HCT116 (cell line): ENCODE data around the gene HES1. TPM values are rescaled to one million over a fixed set of nuclear protein-coding genes. Genes with fewer than 3 reads are reported as not detected.
"Not testable (repeated sequence)": the region's sequence is repeated elsewhere in the genome, so short reads cannot be mapped to it uniquely, and the experiment has no call there.

Experiments
- ATAC-seq: fragments of 200-7000 bp; cut with Tn5 transposase; 2 replicates; pipeline ENCODE4 v1.9.1; 2020; ENCODE audit warnings: mild to moderate bottlenecking, moderate library complexity
- BruUV-seq: library from RNA; stranded (reverse); fragments of 400-500 nt; replicated peaks from 2 replicates; lab custom pipeline; 2021; lab: Mats Ljungman, UMichigan
- CTCF ChIA-PET: fragments of 300-600 bp; sonication (Branson Sonifier 250); formaldehyde crosslinking; loops from one replicate; lab custom pipeline; 2021; ENCODE audit warnings: antibody characterized with exemption; lab: Charles Lee
- POLR2A ChIA-PET: fragments of 300-600, 350-600 bp; sonication (Branson Sonifier 250); formaldehyde crosslinking; loops from one replicate; lab custom pipeline; 2021; ENCODE audit warnings: antibody characterized with exemption; lab: Charles Lee
- RAD21 ChIA-PET, 2 experiments: fragments of 300-600 bp; sonication (Branson Sonifier 250); formaldehyde crosslinking; loops; one replicate each; lab custom pipeline; 2023; ENCODE audit warnings: low total read pairs in 2 of 2; ENCODE audit not compliant: uncharacterized antibody in 2 of 2, unreplicated experiment in 2 of 2, low non-redundant PET in 1 of 2; lab: Charles Lee
- DNase-seq: peaks from one replicate; pipeline ENCODE4 v3.0.0-alpha.2; 2010; ENCODE audit warnings: low read depth, low spot score
- H2AFZ ChIP-seq: fragments of 200-600 bp; shearing (Covaris generic), sonication (generic); 2 replicates; pipeline ENCODE4 v1.6.1; 2017; ENCODE audit warnings: low read depth, mixed run types, mixed read lengths, antibody characterized with exemption, low read length; ENCODE audit not compliant: poor library complexity, severe bottlenecking
- H3K27ac ChIP-seq: 2 replicates; pipeline ENCODE4 v1.5.1; 2012; ENCODE audit warnings: low read depth, low read length
- H3K27me3 ChIP-seq: fragments of 200-600 bp; sonication (generic); 2 replicates; pipeline ENCODE4 v1.6.1; 2016; ENCODE audit warnings: mixed run types, low read length, mixed read lengths; ENCODE audit not compliant: insufficient read depth
- H3K36me3 ChIP-seq, 2 experiments: fragments of 200-500 bp in 1 of 2; fragments of 200-600 bp in 1 of 2; sonication (Bioruptor generic) in 1 of 2; sonication (generic) in 1 of 2; 2 replicates each; pipeline versions ENCODE4 v1.5.1 to v1.6.1; 2014 to 2016; ENCODE audit warnings: low read length in 2 of 2, inconsistent platforms in 1 of 2, mixed read lengths in 1 of 2, mixed run types in 1 of 2; ENCODE audit not compliant: insufficient read depth in 2 of 2, control insufficient read depth in 1 of 2
- H3K4me1 ChIP-seq, 2 experiments: fragments of 200-600 bp in 1 of 2; sonication (generic) in 1 of 2; 2 replicates each; pipeline versions ENCODE4 v1.5.1 to v1.6.1; 2012 to 2017; ENCODE audit warnings: low read length in 2 of 2, inconsistent platforms in 1 of 2, mild to moderate bottlenecking in 1 of 2, mixed read lengths in 1 of 2, mixed run types in 1 of 2, moderate library complexity in 1 of 2; ENCODE audit not compliant: insufficient read depth in 2 of 2, control insufficient read depth in 1 of 2
- H3K4me2 ChIP-seq: fragments of 200-600 bp; sonication (generic); 2 replicates; pipeline ENCODE4 v1.6.1; 2017; ENCODE audit warnings: mixed run types, low read length, mixed read lengths
- H3K4me3 ChIP-seq, 2 experiments: fragments of 200-600 bp in 1 of 2; sonication (generic) in 1 of 2; replicated peaks in 1 of 2; 2 replicates each; pipeline ENCODE4 v1.5.1; 2011 to 2016; ENCODE audit warnings: low read length in 2 of 2, control low read depth in 1 of 2, low read depth in 1 of 2, mild to moderate bottlenecking in 1 of 2, mixed read lengths in 1 of 2, mixed run types in 1 of 2
- H3K79me2 ChIP-seq: fragments of 200-600 bp; sonication (generic); 2 replicates; pipeline ENCODE4 v1.6.1; 2017; ENCODE audit warnings: mild to moderate bottlenecking, mixed run types, low read length, moderate library complexity, mixed read lengths; ENCODE audit not compliant: insufficient read depth
- H3K9ac ChIP-seq: fragments of 200-600 bp; sonication (generic); 2 replicates; pipeline ENCODE4 v1.6.1; 2016; ENCODE audit warnings: low read length, mixed read lengths
- H3K9me2 ChIP-seq: fragments of 200-600 bp; sonication (generic), shearing (Covaris generic); 2 replicates; pipeline ENCODE4 v1.6.1; 2017; ENCODE audit warnings: mixed run types, mild to moderate bottlenecking, moderate library complexity; ENCODE audit not compliant: insufficient read depth
- H3K9me3 ChIP-seq, 2 experiments: fragments of 200-500 bp in 1 of 2; fragments of 200-600 bp in 1 of 2; sonication (Bioruptor generic) in 1 of 2; sonication (generic) in 1 of 2; 2 replicates each; pipeline ENCODE4 v1.6.1; 2014 to 2017; ENCODE audit warnings: low read length in 2 of 2, mixed read lengths in 2 of 2, inconsistent platforms in 1 of 2, low read depth in 1 of 2, mild to moderate bottlenecking in 1 of 2, mixed run types in 1 of 2, moderate library complexity in 1 of 2; ENCODE audit not compliant: control insufficient read depth in 1 of 2, insufficient read depth in 1 of 2
- H4K20me1 ChIP-seq: fragments of 200-600 bp; sonication (generic), shearing (Covaris generic); 2 replicates; pipeline ENCODE4 v1.6.1; 2017; ENCODE audit warnings: mixed run types, mild to moderate bottlenecking, moderate library complexity; ENCODE audit not compliant: insufficient read depth
- CBX3 ChIP-seq: IDR thresholded peaks from 2 replicates; pipeline ENCODE4 v1.6.1; 2012; ENCODE audit warnings: low read depth
- EGR1 ChIP-seq: IDR thresholded peaks from 2 replicates; pipeline ENCODE4 v1.6.1; 2012; ENCODE audit warnings: low read depth
- EZH2 ChIP-seq: fragments of 200-600 bp; sonication (generic); IDR thresholded peaks from 2 replicates; pipeline ENCODE4 v1.6.1; 2017; ENCODE audit warnings: antibody characterized with exemption, mixed run types
- EZH2phosphoT487 ChIP-seq: fragments of 200-600 bp; IDR thresholded peaks from 2 replicates; pipeline ENCODE4 v1.6.1; 2018; ENCODE audit warnings: antibody characterized with exemption, borderline replicate concordance
- POLR2A ChIP-seq: IDR thresholded peaks from 2 replicates; pipeline ENCODE4 v1.7.0; 2011; ENCODE audit warnings: borderline replicate concordance; ENCODE audit not compliant: insufficient read depth, insufficient read length; ENCODE audit errors: extremely low read depth
- POLR2AphosphoS5 ChIP-seq: IDR thresholded peaks from 2 replicates; pipeline ENCODE4 v1.6.1; 2011; ENCODE audit warnings: mild to moderate bottlenecking, low read depth, low read length, moderate library complexity
- RAD21 ChIP-seq: IDR thresholded peaks from 2 replicates; pipeline ENCODE4 v1.6.1; 2012; ENCODE audit warnings: low read depth, mild to moderate bottlenecking
- SRF ChIP-seq: IDR thresholded peaks from 2 replicates; pipeline ENCODE4 v1.6.1; 2012; ENCODE audit warnings: low read depth
- YY1 ChIP-seq: IDR thresholded peaks from 2 replicates; pipeline ENCODE4 v1.6.1; 2011; ENCODE audit warnings: low read length, low read depth, moderate library complexity, mild to moderate bottlenecking; ENCODE audit not compliant: insufficient replicate concordance; ENCODE audit errors: extremely low read depth
- ZFX ChIP-seq: fragments of 450-650 bp; IDR thresholded peaks from 2 replicates; pipeline ENCODE4 v1.6.1; 2017
- ZNF274 ChIP-seq: fragments of 200-500 bp; sonication (Bioruptor generic); IDR thresholded peaks from 2 replicates; pipeline ENCODE4 v1.6.1; 2014; ENCODE audit warnings: mild to moderate bottlenecking, low read depth, low read length, inconsistent platforms
- intact Hi-C: fragments of 100-400 bp; cut with micrococcal nuclease; formaldehyde crosslinking; loops from 2 replicates; pipeline ENCODE4 v1.10.0; 2022
- total RNA-seq: library from RNA; stranded (reverse); gene quantifications from one replicate; pipeline ENCODE4 v1.2.1, GENCODE V29; 2021; ENCODE audit not compliant: unreplicated experiment
- TF ChIP-seq, protein P1 (sequence below): IDR thresholded peaks from 2 replicates; pipeline ENCODE4 v1.6.1; 2011; ENCODE audit warnings: mild to moderate bottlenecking, low read length, moderate library complexity; ENCODE audit not compliant: insufficient replicate concordance; ENCODE audit errors: extremely low read depth
- TF ChIP-seq, protein P2 (sequence below): IDR thresholded peaks from 2 replicates; pipeline ENCODE4 v1.6.1; 2012

The HES1 gene
- total RNA-seq, 1 experiment from 2014 or later = 32.9 TPM

DNA sequence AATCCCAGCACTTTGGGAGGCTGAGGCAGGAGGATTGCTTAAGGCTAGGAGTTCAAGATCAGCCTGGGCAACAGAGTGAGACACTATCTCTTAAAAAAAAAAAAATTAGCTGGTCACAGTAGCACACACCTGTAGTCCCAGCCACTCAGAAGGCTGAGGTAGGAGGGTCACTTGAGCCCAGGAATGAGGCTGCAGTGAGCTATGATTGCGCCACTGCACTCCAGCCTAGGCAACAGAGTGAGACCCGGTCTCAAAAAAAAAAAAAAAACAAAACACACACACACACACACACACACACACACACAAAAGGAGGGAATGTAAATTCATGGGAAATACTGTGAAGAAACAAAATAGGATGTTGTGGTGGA lies 15.0 kb downstream of the HES1 start:
- H3K4me3 ChIP-seq, H3K9me2 ChIP-seq, POLR2A ChIA-PET, H3K79me2 ChIP-seq, H3K27me3 ChIP-seq, RAD21 ChIA-PET, H3K9me3 ChIP-seq, H4K20me1 ChIP-seq, H3K9ac ChIP-seq, H3K27ac ChIP-seq, H3K36me3 ChIP-seq, DNase-seq, BruUV-seq, CTCF ChIA-PET, intact Hi-C loops: not testable (repeated sequence)
- Histone ChIP-seq H2AFZ (peak overlapping the region; percentile 65), H3K4me1 (peaks cover 17 to 29% of the 10 kb centered on the region in 2 experiments), H3K4me2 (peak overlapping the region; percentile 62)
- peak; percentile 11; the same call in 1 of the 2 replicates for TF ChIP-seq CBX3
- ATAC-seq = peak; percentile 35; the same call in 1 of the 2 replicates

DNA sequence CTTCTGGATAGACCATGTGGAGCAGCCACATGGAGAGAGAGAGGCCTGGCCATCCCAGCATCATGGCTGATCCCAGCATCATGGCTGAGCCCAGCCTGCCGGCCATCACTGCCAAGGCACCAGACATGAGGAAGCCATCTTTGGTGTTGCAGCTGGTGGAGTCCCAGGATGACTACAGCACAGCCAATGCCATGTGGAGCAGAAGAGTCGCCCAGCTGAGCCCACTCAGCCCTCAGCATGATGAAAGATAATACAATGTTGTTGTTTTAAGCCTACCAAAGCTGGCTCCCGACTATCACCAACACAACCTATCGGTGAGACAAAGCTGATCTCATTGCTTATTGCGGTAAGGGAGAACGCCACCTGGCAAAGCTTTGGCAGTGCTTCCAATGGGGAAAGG lies 18.4 kb downstream of the HES1 start:
- TF ChIP-seq ZNF274 = no peak
- TF ChIP-seq, all 23 proteins: peak for 0
- DNase-seq = no peak
- no peak overlapping the region for H3K27ac ChIP-seq
- H3K9me2 ChIP-seq = no peaks in the 10 kb centered on the region
- no peak overlapping the region for H3K9ac ChIP-seq
- no peaks in the 10 kb centered on the region for H4K20me1 ChIP-seq
- ChIA-PET RAD21 (no interaction called here), CTCF (no interaction called here), POLR2A (no interaction called here)
- no peaks in the 10 kb centered on the region for H3K79me2 ChIP-seq
- H2AFZ ChIP-seq = no peak overlapping the region
- no peaks in the 10 kb centered on the region for H3K9me3 ChIP-seq
- H3K4me2 ChIP-seq = no peak overlapping the region
- H3K4me1 ChIP-seq = peaks cover 24 to 29% of the 10 kb centered on the region in 2 experiments
- intact Hi-C loops = no loop called here
- no peak overlapping the region for H3K4me3 ChIP-seq
- no peaks in the 10 kb centered on the region for H3K27me3 ChIP-seq
- no peak for ATAC-seq
- BruUV-seq = no TSS peak
- H3K36me3 ChIP-seq = no peaks in the 10 kb centered on the region

DNA sequence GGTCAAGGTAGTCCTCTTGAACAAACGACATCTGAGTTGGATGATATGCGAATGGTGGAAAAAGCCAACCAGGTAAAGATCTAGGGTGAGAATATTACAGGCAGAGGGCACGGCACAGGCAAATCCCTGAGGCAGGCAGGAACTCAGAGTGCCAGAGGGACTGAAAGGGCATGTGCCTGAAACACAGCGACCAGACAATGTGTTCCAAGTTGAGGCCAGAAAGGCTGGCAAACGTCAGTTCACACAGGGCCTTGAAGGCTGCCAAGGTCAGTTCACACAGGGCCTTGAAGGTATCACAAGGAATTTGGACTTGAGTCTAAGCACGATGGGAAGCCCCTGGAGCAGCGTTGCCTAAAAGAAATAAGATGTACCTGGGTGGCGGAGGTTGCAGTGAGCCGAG lies 20.1 kb downstream of the HES1 start:
- DNase-seq (no peak), ATAC-seq (no peak)
- ChIA-PET RAD21 (no interaction called here), POLR2A (no interaction called here), CTCF (no interaction called here)
- peaks cover 8 to 17% of the 10 kb centered on the region in 2 experiments; a peak in 3 of 4 replicates for H3K4me1 ChIP-seq
- H3K27ac ChIP-seq = no peak overlapping the region
- H3K27me3 ChIP-seq = no peaks in the 10 kb centered on the region
- no peak overlapping the region for H3K4me3 ChIP-seq
- intact Hi-C loops = loop anchor here (5.0 kb wide), 1 partner anchor 141 kb away; no protein-coding TSS in a partner anchor
- no peaks in the 10 kb centered on the region for H3K9me2 ChIP-seq
- H3K79me2 ChIP-seq = no peaks in the 10 kb centered on the region
- no peaks in the 10 kb centered on the region for H3K36me3 ChIP-seq
- no peak overlapping the region for H2AFZ ChIP-seq
- H4K20me1 ChIP-seq = no peaks in the 10 kb centered on the region
- H3K4me2 ChIP-seq = no peak overlapping the region
- BruUV-seq = no TSS peak
- H3K9ac ChIP-seq = no peak overlapping the region
- no peaks in the 10 kb centered on the region for H3K9me3 ChIP-seq
- TF ChIP-seq POLR2AphosphoS5 = no peak
- no peak for TF ChIP-seq ZFX
- TF ChIP-seq SRF = no peak
- no peak for TF ChIP-seq EZH2phosphoT487
- no peak for TF ChIP-seq POLR2A
- TF ChIP-seq EZH2 = no peak
- no peak for TF ChIP-seq RAD21
- TF ChIP-seq, protein P1, sequence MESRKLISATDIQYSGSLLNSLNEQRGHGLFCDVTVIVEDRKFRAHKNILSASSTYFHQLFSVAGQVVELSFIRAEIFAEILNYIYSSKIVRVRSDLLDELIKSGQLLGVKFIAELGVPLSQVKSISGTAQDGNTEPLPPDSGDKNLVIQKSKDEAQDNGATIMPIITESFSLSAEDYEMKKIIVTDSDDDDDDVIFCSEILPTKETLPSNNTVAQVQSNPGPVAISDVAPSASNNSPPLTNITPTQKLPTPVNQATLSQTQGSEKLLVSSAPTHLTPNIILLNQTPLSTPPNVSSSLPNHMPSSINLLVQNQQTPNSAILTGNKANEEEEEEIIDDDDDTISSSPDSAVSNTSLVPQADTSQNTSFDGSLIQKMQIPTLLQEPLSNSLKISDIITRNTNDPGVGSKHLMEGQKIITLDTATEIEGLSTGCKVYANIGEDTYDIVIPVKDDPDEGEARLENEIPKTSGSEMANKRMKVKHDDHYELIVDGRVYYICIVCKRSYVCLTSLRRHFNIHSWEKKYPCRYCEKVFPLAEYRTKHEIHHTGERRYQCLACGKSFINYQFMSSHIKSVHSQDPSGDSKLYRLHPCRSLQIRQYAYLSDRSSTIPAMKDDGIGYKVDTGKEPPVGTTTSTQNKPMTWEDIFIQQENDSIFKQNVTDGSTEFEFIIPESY = no peak
- TF ChIP-seq EGR1 = no peak
- no peak for TF ChIP-seq CBX3
- TF ChIP-seq, protein P2, sequence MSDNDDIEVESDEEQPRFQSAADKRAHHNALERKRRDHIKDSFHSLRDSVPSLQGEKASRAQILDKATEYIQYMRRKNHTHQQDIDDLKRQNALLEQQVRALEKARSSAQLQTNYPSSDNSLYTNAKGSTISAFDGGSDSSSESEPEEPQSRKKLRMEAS = no peak
- no peak for TF ChIP-seq YY1
